Stimulated activated CD4-positive, alpha-beta T cell treated with anti-CD3 and anti-CD28 coated beads, Interleukin-4, amount 100 ng/mL, for 48 hours (primary cell): ENCODE measurements around the gene USP26.
"Not testable (repeated sequence)": the region's sequence is repeated elsewhere in the genome, so short reads cannot be mapped to it uniquely, and the experiment has no call there.

Experiments used
- DNase-seq, 2 donors: peaks; one replicate each; pipeline ENCODE4 v3.0.0-alpha.2; 2020; ENCODE audit warnings: low read depth in 2 of 2

The USP26 gene, protein sequence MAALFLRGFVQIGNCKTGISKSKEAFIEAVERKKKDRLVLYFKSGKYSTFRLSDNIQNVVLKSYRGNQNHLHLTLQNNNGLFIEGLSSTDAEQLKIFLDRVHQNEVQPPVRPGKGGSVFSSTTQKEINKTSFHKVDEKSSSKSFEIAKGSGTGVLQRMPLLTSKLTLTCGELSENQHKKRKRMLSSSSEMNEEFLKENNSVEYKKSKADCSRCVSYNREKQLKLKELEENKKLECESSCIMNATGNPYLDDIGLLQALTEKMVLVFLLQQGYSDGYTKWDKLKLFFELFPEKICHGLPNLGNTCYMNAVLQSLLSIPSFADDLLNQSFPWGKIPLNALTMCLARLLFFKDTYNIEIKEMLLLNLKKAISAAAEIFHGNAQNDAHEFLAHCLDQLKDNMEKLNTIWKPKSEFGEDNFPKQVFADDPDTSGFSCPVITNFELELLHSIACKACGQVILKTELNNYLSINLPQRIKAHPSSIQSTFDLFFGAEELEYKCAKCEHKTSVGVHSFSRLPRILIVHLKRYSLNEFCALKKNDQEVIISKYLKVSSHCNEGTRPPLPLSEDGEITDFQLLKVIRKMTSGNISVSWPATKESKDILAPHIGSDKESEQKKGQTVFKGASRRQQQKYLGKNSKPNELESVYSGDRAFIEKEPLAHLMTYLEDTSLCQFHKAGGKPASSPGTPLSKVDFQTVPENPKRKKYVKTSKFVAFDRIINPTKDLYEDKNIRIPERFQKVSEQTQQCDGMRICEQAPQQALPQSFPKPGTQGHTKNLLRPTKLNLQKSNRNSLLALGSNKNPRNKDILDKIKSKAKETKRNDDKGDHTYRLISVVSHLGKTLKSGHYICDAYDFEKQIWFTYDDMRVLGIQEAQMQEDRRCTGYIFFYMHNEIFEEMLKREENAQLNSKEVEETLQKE

DNA sequence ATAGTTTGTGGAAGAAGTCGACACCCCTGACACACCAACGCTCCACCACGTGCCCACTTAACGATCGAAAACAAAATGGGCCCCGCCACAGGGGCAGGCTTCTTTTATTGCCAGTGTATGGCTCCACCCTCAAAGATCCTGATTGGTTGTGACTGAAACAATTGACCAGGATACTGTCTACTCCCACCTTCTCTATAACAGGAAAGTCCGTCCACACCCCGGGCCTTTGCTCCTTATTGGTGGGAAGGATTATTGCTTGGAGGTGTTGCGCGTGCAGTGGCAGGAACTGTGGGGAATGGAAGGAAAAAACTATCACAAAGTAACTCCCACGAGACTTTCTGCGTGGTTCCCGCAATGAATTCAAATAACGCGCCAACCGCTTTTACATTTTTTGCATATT, at the start of gene USP26:
TSS of gene USP26 (minus strand) at position 79 of the 400 bp plus-strand sequence. CDS start 68,889 bp downstream, outside the sequence.
- DNase-seq: no peak

DNA sequence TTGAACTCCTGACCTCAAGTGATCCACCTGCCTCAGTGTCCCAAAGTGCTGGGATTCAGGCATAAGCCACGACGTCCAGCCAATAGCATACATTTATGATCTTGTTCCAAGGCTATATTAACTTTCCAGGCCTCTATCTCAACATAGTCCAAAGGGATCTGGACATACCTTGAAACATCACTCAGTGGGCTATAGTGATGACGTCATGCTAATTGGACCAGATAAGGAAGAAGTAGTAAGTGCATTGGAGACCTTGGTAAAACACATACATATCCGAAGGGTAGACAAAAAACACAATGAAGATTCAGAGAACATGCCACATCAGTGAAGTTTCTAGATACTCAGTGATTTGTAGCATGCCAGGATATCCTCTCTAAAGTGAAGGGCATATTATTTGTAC, 37.4 kb upstream of the USP26 start:
- DNase-seq: no peak

DNA sequence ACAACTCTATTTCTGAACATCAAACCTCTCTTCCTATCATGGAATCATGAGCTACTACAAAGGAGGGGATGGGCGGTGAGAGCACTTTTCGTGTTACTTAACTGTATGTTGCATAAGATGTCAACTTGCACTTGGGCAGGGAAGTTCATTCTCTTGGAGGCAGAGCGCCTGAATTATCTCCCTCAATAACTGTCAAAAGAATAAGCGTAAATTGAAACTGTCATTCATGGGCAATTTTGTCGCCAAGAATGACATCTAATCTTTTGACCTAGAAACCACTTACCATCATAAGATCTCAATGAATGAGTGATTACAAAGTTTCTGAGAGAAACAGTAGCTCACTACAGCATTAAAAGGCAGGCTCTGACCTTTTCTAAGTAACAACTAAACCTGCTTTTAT, 23.5 kb upstream of the USP26 start:
- DNase-seq: no peak

DNA sequence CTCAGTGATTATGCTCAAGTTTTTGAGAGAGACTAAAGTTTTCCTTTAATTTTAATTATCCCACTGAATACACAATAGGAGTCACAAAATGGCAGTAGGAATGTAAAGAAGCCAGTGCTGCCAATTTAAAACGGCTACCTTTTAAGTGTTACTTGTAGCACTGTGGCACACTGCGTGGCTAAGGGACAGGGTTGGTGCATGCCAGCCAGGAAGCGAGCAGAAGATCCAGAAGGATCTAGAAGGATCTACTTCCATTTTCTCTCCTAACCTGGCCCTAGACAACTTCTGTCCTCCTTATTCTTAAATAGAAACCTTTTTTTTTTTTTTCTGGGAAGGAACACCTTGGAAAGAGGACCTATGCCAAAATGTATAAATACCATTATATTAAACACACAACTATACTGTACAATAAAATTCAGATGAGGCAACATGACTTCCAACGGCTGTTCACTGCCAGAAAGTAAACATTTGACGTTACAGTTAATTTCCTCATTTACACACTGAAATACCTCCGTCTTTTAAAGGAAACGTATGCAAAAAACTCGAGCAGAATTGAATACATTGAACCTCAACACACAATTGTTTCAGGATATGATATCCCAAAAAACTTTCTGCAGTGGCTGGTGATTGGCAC, 2.7 kb downstream of the USP26 start:
- no peak for DNase-seq

DNA sequence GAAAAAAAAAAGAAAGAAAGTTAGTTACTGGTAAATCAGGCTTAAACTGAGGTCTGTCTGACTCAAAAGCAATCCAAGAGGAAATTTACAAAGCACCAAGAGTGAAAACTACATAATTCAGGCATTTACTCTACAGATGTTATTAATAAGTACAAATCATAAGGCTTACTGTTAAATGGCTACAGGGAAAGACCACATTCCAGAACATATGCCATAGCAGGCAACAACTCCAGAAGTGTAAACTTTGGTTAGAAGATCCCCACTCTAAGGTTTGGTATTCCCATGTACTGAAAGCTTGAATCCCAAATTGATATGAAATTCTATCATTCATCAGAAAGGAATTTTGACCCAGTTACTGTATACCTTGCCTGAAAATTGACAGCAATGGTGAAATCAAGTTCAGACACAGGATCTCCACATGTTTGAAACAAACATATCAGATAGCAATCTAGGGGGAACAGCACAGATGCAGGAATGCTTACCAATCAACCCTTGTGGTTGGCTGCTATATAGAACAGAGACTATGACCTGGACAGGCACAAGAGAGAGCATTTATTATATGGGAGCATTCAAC, 6.6 kb downstream of the USP26 start:
- no peak for DNase-seq

DNA sequence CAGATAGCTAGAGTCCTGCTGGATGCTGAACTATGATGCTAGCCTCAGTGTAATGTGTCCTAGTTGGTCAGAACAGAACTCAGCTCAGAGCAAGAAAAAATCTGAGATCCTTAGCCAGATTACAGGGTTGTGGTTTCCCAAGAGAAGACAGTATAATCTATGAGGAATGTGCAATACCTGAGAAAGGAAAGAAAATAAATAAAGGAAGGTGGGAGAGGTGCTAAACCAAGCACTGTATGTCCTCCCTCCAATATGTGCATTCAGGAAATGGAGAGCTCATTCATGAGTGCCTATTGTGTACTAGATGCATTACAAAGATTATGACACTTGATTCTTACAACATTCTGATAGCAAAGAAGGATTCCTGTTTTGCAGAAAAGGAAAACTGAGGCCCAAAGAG, 7.5 kb downstream of the USP26 start:
- no peak for DNase-seq

DNA sequence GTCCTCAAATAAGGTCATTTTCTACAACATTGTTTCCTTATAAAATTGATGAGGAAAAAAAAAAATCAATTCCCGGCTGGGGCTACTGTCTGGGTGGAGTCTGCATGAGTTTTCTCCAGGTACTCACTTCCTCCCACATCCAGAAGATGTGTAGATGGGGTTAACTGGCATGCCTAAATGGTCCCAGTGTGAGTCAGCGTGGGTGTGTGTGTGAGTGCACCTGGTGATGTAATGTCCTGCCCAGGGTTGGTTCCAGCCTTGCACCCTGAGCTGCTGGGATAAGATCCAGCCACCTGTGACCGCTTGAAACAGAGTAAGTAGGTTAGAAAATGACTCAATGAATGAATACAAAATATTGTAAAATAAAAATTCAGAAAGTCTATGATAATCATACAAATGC, 11.1 kb downstream of the USP26 start:
- DNase-seq: no peak

DNA sequence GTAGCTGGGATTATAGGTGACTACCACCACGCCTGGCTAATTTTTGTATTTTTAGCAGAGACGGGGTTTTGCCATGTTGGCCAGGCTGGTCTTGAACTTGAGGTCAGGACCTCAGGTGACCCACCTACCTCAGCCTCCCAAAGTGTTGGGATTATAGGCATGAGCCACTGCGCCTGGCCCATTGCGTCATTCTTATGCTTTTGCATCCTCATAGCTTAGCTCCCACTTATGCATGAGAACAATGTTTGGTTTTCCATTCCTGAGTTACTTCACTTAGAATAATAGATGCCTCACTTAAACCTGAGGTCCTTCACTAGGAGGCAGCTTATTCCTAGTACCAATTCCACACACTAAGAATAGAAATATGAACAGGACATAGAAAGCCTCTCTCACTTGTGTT, 11.9 kb downstream of the USP26 start:
- not testable (repeated sequence) for DNase-seq

DNA sequence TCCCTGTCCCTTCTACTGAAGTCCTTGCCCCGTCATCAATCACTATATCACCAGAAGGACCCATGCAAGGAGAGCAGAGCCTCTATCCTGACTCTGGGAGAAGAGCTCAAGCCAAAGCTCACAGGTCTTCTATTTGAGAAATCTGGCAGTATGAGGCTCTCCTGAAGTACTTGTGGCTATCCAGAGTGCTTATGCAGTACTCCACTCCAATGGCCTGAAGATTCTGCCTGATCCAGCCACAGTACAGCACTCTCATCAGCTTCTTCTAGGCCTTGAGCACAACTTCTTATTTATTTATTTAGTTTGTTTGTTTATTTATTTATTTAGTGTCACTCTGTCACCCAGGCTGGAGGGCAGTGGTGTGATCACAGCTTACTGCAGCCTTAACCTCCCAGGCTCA, 13.0 kb downstream of the USP26 start:
- DNase-seq: no peak

DNA sequence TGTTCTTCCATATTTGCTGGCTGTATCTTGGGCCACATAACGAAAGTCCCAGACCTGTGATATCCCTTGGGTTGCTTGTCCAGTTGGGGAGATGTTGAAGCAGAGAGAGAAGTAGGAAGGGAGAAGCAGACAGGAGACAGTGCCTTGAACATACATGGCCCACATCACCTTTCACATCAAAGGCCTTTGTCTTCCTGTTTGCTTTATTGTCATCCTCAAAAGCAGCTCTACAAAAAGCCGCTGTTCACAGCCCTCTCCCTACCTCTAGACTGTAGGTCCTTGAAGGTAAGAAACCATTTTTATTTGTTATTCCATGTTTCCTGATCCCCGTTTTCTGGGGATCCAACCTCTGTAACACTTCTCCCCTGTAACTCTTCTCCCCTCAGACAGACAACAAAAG, 14.9 kb downstream of the USP26 start:
- DNase-seq: no peak

DNA sequence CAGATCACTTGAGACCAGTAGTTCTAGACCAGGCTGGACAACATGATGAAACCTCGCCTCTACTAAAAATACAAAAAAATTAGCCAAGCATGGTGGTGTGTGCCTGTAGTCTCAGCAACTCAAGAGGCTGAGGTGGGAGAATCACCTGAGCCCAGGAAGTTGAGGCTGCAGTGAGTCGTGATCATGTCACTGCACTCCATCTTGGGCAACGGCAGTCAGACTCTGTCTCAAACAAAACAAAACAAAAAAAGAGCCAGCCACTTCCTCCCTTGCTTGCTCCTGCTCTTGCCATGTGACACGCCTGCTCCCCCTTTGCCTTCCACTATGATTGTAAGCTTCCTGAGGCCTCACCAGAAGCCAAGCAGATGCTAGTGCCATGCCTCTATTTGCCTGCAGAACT, 19.1 kb downstream of the USP26 start:
- not testable (repeated sequence) for DNase-seq

DNA sequence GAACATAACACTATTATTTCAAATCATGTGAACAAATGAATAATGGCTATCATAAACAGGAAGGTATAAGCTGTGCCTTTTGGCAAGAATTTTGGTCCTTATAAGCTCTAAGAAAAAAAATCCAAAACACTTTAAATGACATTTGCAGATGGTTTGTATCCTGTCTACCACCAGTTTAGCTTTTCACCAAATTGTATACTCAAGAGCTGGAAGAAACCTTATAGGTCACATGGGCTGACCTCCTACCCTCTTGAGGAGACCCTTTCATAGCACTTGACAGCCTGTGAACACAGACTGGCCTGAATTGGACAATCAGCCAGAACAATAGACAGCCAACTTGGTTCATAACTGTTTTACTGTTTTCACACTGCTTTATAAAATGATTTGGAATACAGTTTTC, 24.3 kb downstream of the USP26 start:
- no peak for DNase-seq

DNA sequence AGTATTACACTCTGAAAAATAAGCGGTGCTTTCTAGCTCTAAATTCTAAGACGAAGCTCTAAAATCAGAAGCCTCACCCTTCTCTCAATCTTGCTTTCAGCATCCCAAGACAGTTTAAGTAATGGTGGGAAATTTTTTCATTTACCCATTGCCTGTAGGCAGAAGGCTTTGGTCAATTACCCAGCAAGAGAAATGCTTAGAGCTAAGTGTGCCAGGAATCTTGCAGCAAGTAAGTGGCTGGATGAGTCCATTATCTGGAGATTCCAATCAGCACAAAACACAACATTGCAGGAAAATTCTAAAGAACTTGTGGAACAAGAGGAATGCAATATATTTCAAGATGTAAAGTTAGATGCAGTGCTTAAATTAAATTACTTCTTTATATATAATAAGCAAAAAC, 28.4 kb downstream of the USP26 start:
- DNase-seq: no peak

DNA sequence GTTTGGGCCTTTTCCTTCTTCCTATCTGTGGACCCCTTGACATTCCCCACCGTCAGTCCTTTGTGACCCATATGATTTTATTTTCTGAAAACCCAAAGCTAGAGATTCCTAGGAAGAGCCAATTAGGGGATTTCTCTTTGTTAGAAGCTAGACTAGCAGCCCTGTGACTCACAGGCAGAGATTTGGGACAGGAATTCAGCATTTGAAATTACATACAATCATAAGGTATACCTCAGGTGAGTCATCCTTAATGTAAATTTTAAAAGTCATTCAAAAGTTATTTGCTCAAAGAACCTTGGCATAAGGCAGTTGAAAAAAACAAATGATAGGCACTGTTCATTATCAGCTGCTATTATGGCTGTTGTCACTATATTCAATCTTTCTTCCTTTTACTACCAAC, 40.6 kb downstream of the USP26 start:
- no peak for DNase-seq

DNA sequence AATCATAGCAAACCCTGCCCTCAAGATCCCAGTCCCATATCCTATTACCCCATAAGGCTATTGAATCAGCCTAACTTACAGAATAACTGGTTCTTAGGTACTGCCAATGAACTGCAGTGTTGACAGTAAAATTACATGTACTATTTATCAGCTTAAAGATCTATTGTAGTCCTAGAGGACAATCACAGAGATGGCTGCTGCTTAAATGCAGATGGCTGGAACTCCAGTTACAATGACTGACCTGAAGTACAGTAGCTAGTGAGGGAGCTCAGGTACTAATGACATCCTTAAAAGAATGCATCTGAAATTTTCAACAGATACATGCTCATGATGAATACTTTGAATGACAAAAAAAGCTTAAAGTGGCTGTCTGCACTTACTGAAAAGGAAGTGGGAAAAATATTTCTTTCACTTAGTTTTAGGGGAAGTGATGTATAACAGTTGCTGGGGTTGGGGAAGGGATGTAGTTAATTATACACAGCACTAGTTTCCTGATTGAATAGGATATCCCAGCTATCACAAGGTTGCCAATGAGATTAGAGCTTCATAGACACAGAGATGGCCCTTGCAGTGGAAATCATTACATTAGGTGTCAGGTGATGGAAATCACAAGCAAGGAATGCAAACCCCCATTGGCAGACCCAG, 42.0 kb downstream of the USP26 start:
- no peak for DNase-seq

DNA sequence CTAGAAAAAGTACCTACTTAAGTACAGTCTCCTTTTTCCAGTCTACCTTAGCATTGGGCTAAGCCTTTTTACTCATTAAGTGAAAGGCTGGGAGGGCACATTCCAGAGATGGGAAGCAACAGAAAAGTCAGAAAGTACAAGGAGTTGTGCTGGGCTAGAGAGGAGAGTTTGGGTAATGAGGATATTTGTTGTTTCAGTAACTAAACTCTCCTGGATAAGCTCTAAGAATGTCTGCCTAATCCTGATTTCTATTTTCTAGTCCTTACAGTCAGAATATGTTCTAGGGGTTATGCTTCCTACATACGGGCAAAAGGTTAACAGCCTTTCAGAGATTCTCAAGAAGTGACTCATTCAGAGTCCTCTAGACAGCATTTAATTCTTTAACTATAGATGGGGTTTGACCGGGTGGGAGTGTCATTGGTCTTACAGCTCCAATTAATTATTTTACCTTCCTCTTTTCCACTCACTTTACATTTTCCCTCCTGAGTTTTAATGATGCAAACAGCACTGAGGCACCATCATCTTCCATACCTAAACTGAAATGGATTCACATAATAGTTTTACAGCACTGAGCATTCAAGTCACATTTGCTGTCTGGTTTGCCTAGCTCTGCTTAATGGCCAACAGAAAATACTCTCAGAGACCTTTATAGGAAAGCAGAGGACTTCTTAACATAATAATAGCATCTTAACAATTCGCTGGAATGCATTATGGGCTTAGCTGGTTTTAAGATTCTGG, 42.9 kb downstream of the USP26 start:
- DNase-seq: no peak

DNA sequence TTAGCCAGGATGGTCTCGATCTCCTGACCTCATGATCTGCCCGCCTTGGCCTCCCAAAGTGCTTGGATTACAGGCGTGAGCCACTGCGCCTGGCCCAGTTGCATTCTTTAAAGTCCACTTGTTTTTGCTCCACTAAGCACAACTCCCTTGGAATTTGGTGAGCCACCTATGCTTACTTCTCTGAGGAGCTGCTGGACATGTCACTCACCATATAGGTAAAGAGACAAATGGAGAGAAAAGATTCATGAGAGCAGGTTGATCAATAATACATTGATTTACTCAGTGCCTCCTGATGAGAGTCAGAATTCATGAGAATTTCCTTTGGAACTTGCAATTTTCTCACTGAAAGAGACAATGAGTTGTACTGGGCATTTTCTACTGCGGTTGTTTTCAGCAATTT, 48.2 kb downstream of the USP26 start:
- DNase-seq: no peak

DNA sequence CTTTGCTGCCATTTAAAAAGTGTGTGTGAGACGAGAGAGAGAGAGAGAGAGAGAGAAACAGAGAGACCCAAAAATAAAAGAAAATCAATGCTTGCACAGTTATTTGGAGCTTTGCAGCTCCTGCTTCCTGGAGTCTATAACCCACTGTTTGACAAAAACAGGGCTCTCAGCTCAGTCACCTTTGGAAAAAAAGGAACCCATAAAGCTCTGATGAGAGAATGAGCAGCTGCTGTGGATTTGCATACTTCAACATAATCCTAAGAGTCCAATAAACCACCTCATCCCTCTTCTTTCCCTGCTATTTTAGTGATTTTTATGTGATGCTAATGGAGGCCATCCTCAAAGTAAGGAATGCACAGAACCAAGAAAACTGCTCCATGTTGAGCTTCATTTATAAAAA, 50.3 kb downstream of the USP26 start:
- DNase-seq: no peak

DNA sequence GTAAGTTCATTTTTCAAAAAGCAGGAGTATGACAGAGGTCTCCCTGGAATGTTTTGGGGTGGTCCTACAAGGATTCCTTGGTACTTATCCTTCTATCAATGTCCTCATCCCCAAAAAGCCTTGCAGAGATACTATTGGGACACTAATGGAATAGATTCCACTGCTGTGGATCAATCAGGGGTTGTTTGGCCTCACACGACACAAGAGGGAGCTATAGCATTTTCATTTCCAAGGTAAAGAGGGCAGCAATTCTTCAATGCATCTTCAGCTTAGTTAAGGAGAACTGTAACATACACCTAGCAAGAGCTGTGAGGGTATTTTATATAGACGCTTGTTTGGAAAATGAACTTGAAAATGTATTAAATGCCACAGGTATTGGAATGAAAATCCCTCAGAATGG, 50.9 kb downstream of the USP26 start:
- no peak for DNase-seq

DNA sequence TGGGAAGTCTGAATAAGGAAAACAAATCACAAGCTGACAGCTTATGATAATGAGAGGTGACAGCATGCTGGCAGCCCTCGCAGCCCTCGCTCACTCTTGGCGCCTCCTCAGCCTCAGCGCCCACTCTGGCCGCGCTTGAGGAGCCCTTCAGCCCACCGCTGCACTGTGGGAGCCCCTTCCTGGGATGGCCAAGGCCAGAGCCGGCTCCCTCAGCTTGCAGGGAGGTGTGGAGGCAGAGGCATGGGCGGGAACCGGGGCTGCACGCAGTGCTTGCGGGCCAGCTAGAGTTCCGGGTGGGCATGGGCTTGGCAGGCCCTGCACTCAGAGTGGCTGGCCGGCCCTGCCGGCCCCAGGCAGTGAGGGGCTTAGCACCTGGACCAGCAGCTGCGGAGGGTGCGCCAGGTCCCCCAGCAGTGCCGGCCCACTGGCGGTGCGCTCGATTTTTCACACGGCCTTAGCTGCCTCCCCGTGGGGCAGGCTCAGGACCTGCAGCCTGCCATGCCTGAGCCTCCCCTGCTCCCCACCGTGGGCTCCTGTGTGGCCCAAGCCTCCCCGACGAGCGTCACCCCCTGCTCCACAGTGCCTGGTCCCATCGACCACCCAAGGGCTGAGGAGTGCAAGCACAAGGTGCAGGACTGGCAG, 52.6 kb downstream of the USP26 start:
- not testable (repeated sequence) for DNase-seq
